Fibroblast of the conjunctiva (primary cell): ENCODE results near the gene RAPGEF5.

Source experiments
- DNase-seq: peaks from one replicate; pipeline ENCODE4 v3.0.0-alpha.2; 2010; ENCODE audit warnings: low read depth

Gene RAPGEF5

GRCh38 chr7:22151901-22152300 is 205.1 kb downstream of the RAPGEF5 start:
- DNase-seq = no peak

- no peak for DNase-seq
Measured at GRCh38 chr7:22150221-22150620, 206.7 kb downstream of the RAPGEF5 start.

- no peak for DNase-seq
Measured at GRCh38 chr7:22147868-22148267, 209.1 kb downstream of the RAPGEF5 start.

- no peak for DNase-seq
Measured at GRCh38 chr7:22146961-22147512, 209.9 kb downstream of the RAPGEF5 start.

GRCh38 chr7:22144950-22145349 is 212.0 kb downstream of the RAPGEF5 start:
- DNase-seq = no peak

- DNase-seq = no peak
Measured at GRCh38 chr7:22143491-22143890, 213.5 kb downstream of the RAPGEF5 start.

- DNase-seq = no peak
Measured at GRCh38 chr7:22142572-22142971, 214.4 kb downstream of the RAPGEF5 start.

- DNase-seq = no peak
Measured at GRCh38 chr7:22141355-22141754, 215.6 kb downstream of the RAPGEF5 start.

GRCh38 chr7:22140578-22140977 is 216.4 kb downstream of the RAPGEF5 start:
- no peak for DNase-seq

GRCh38 chr7:22138886-22139285 is 218.1 kb downstream of the RAPGEF5 start:
- no peak for DNase-seq

GRCh38 chr7:22138106-22138505 is 218.8 kb downstream of the RAPGEF5 start:
- DNase-seq = no peak

- DNase-seq = no peak
Measured at GRCh38 chr7:22137466-22137865, 219.5 kb downstream of the RAPGEF5 start.

- no peak for DNase-seq
Measured at GRCh38 chr7:22137026-22137425, 219.9 kb downstream of the RAPGEF5 start.

GRCh38 chr7:22129819-22130580 is 227.0 kb downstream of the RAPGEF5 start:
- DNase-seq = no peak

GRCh38 chr7:22129166-22129565 is 227.8 kb downstream of the RAPGEF5 start:
- DNase-seq = no peak

- DNase-seq = no peak
Measured at GRCh38 chr7:22128528-22128920, 228.4 kb downstream of the RAPGEF5 start.

- no peak for DNase-seq
Measured at GRCh38 chr7:22127835-22128527, 229.0 kb downstream of the RAPGEF5 start.

- DNase-seq = no peak
Measured at GRCh38 chr7:22125436-22125835, 231.5 kb downstream of the RAPGEF5 start.

- no peak for DNase-seq
Measured at GRCh38 chr7:22124941-22125340, 232.0 kb downstream of the RAPGEF5 start.

- no peak for DNase-seq
Measured at GRCh38 chr7:22123139-22123538, 233.8 kb downstream of the RAPGEF5 start.

GRCh38 chr7:22121702-22122474 is 235.1 kb downstream of the RAPGEF5 start:
- no peak for DNase-seq

- no peak for DNase-seq
Measured at GRCh38 chr7:22120391-22121053, 236.4 kb downstream of the RAPGEF5 start.
